Activated CD8-positive, alpha-beta memory T cell treated with anti-CD3 and anti-CD28 coated beads for 24 hours (primary cell): Measurements from ENCODE around the gene GATA2.

Experiments
- DNase-seq: peaks from one replicate; pipeline ENCODE4 v3.0.0-alpha.2; 2020

GATA2 gene

GRCh38 chr3:128432301-128432970 is 60.6 kb downstream of the GATA2 start:
- no peak for DNase-seq

DNA sequence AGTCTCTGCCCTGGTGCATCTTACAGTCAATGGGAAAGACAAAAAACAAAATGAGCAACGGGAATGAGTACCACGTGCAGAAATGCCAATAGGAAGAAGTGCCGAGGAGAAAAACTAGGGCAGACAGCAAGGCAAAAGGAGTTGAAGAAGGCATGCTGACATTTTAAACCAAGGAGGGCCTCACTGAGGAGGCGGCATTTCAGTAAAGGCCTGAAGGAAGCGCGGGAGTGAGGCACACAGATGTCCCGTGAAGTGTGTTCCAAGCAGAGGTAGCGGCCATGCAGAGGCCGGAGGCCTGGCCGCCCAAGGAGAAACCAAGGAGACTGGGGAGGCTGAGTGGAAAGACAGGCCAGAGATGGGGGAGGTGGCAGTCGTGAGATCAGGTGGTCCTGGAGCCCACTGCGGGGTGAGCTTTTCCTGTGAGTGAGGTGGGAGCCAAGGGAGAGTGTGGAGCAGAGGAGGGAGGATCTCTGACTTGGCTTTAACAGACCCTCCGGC is 61.1 kb downstream of the GATA2 start:
- no peak for DNase-seq

- no peak for DNase-seq
These were observed 62.3 kb downstream of the GATA2 start for GRCh38 chr3:128430731-128431130.

DNA sequence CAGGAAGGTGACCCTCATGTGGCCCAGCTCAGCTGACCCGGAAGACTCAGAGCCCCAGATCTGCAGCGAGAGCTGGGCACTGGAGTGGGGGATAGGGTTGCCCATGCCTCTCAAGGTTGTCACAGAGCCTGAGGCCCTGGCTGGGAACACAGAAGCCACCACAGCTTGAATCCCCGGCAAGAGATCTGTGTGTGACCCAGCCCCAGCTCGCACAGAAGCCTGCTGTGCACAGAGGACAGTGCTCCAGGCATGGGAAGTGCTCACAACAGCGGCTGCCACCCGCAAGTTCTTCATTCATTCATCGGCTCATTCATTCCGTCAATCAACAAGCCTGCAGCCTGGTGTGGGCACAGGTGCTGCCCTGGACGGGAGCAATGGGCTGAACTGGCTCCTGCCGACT is 62.7 kb downstream of the GATA2 start:
- no peak for DNase-seq

DNA sequence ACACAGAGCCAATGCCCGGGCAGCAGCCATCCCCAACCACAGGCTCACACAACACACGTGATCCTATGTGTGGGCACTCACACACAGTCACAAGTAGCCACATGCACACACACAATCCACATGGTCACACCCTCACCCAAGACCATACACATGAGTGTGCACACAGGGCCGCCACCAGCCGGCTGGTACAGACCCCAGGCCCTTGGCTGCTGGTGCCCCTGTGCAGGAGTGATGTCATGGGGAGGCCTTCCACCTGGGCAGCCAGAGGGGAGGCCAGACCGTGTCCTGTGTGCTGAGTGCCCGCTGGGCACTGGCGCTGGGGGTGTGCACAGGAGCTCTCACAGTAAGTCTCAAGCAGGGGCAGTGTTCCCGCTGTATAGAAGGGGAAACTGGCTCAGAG is 63.2 kb downstream of the GATA2 start:
- no peak for DNase-seq
